ENCODE measurements around the gene NTM.

- TF ChIP-seq CTCF (IDR thresholded peaks at IDR 0.05) (no peak), POLR2A (IDR thresholded peaks at IDR 0.05) (no peak), POLR2AphosphoS5 (IDR thresholded peaks at IDR 0.05) (no peak)
Observed at GRCh38 chr11:131792243-131792642, 421.8 kb downstream of the NTM start.

Measured in breast epithelium (tissue), 3 donors.